T-helper 22 cell (primary cell): ENCODE data around the gene ITGA3.
A peak's percentile ranks its signal among the peaks of the same experiment; 100 is the strongest.

Source experiments
- DNase-seq: peaks from one replicate; pipeline ENCODE4 v3.0.0-alpha.2; 2020; ENCODE audit warnings: low read depth

The ITGA3 gene

GRCh38 chr17:50094753-50095619 lies 39.1 kb downstream of the ITGA3 start, which contains the start of gene PDK2:
Gene PDK2, plus strand, starts transcription at chr17:50095351. Its CDS starts 85 bp downstream, at chr17:50095436.
- peak; percentile 92 for DNase-seq

GRCh38 chr17:50095626-50096037 lies 39.7 kb downstream of the ITGA3 start:
- DNase-seq: no peak

- DNase-seq: no peak
Observed at GRCh38 chr17:50096092-50096491, 40.2 kb downstream of the ITGA3 start.

GRCh38 chr17:50096758-50097157 lies 40.8 kb downstream of the ITGA3 start:
- DNase-seq: no peak

GRCh38 chr17:50097455-50097854 lies 41.5 kb downstream of the ITGA3 start:
- DNase-seq: no peak

- no peak for DNase-seq
Observed at GRCh38 chr17:50097926-50098325, 42.0 kb downstream of the ITGA3 start.

GRCh38 chr17:50098583-50098982 lies 42.7 kb downstream of the ITGA3 start:
- DNase-seq: no peak

GRCh38 chr17:50099003-50099402 lies 43.1 kb downstream of the ITGA3 start:
- no peak for DNase-seq

- DNase-seq: no peak
Observed at GRCh38 chr17:50100480-50100883, 44.6 kb downstream of the ITGA3 start.

GRCh38 chr17:50100921-50101345 lies 45.0 kb downstream of the ITGA3 start:
- no peak for DNase-seq

GRCh38 chr17:50101346-50102163 lies 45.6 kb downstream of the ITGA3 start:
- DNase-seq: no peak

GRCh38 chr17:50102164-50102991 lies 46.5 kb downstream of the ITGA3 start:
- no peak for DNase-seq

GRCh38 chr17:50103252-50103651 lies 47.3 kb downstream of the ITGA3 start:
- no peak for DNase-seq

GRCh38 chr17:50103941-50104340 lies 48.0 kb downstream of the ITGA3 start:
- no peak for DNase-seq

GRCh38 chr17:50105811-50106210 lies 49.9 kb downstream of the ITGA3 start:
- no peak for DNase-seq

GRCh38 chr17:50106393-50107131 lies 50.7 kb downstream of the ITGA3 start:
- DNase-seq: no peak

- no peak for DNase-seq
Observed at GRCh38 chr17:50107790-50108414, 52.0 kb downstream of the ITGA3 start.

- no peak for DNase-seq
Observed at GRCh38 chr17:50108556-50108955, 52.6 kb downstream of the ITGA3 start.

- no peak for DNase-seq
Observed at GRCh38 chr17:50109207-50109606, 53.3 kb downstream of the ITGA3 start.

GRCh38 chr17:50109785-50110184 lies 53.9 kb downstream of the ITGA3 start:
- no peak for DNase-seq
